Measurements from ENCODE around the gene WDR38.

The WDR38 gene

GRCh38 chr9:124869986-124870560 lies 16.8 kb downstream of the WDR38 start:
- no peak for TF ChIP-seq CTCF (IDR thresholded peaks at IDR 0.05)
- intact Hi-C loops (cut with DNase I; ENCODE audit: low total_unique reads) = loop anchor here (10.0 kb wide), 1 partner anchor 275 kb away; the partner anchor contains the start of gene SCAI
- Histone ChIP-seq H3K4me1 (peaks cover 0 to 61% (median 45%) of the 10 kb centered on the region in 4 donors), H3K9me3 (no peaks in the 10 kb centered on the region), H3K27ac (peak overlapping the region; percentile 87 to 90), H3K36me3 (peaks cover 4 to 18% (median 4%) of the 10 kb centered on the region in 3 donors), H3K4me3 (peak overlapping the region; percentile 80 to 82), H3K27me3 (no peaks in the 10 kb centered on the region)
- DNase-seq = no peak

GRCh38 chr9:124870723-124871122 lies 17.5 kb downstream of the WDR38 start:
- no peaks in the 10 kb centered on the region for H3K9me3 ChIP-seq
- H3K36me3 ChIP-seq = peaks cover 10 to 25% (median 11%) of the 10 kb centered on the region in 3 donors
- peaks cover 0 to 61% (median 45%) of the 10 kb centered on the region in 4 donors for H3K4me1 ChIP-seq
- no peak for TF ChIP-seq CTCF (IDR thresholded peaks at IDR 0.05)
- no peaks in the 10 kb centered on the region for H3K27me3 ChIP-seq
- intact Hi-C loops (cut with DNase I; ENCODE audit: low total_unique reads) = no loop called here
- peak overlapping the region; percentile 43 to 90 for H3K27ac ChIP-seq
- DNase-seq = no peak
- peak overlapping the region in 1 of 2 donors; percentile 82 for H3K4me3 ChIP-seq

- Histone ChIP-seq H3K36me3 (peaks cover 15 to 29% (median 15%) of the 10 kb centered on the region in 3 donors), H3K9me3 (no peaks in the 10 kb centered on the region), H3K4me1 (peaks cover 0 to 61% (median 45%) of the 10 kb centered on the region in 4 donors), H3K4me3 (no peak overlapping the region), H3K27me3 (no peaks in the 10 kb centered on the region), H3K27ac (peak overlapping the region in 1 of 2 donors; percentile 43)
- intact Hi-C loops (cut with DNase I; ENCODE audit: low total_unique reads) = no loop called here
- DNase-seq = no peak
- TF ChIP-seq CTCF (IDR thresholded peaks at IDR 0.05) = no peak
These were observed 17.9 kb downstream of the WDR38 start for GRCh38 chr9:124871156-124871561.

GRCh38 chr9:124873664-124874063 lies 20.4 kb downstream of the WDR38 start:
- intact Hi-C loops (cut with DNase I; ENCODE audit: low total_unique reads) = no loop called here
- TF ChIP-seq CTCF (IDR thresholded peaks at IDR 0.05) = no peak

GRCh38 chr9:124875501-124875900 lies 22.2 kb downstream of the WDR38 start:
- no peak for TF ChIP-seq CTCF (IDR thresholded peaks at IDR 0.05)
- intact Hi-C loops (cut with DNase I; ENCODE audit: low total_unique reads) = no loop called here
- Histone ChIP-seq H3K36me3 (peaks cover 47 to 73% (median 55%) of the 10 kb centered on the region in 3 donors), H3K4me1 (peaks cover 0 to 38% (median 25%) of the 10 kb centered on the region in 4 donors), H3K9me3 (no peaks in the 10 kb centered on the region), H3K27ac (no peak overlapping the region), H3K4me3 (no peak overlapping the region), H3K27me3 (no peaks in the 10 kb centered on the region)
- DNase-seq = no peak

More at GRCh38 chr9:124873664-124874063, 20.4 kb downstream of the WDR38 start:
- H3K4me3 ChIP-seq = no peak overlapping the region
- H3K27ac ChIP-seq = no peak overlapping the region
- no peaks in the 10 kb centered on the region for H3K9me3 ChIP-seq
- DNase-seq = no peak
- H3K4me1 ChIP-seq = peaks cover 0 to 48% (median 35%) of the 10 kb centered on the region in 4 donors
- H3K27me3 ChIP-seq = no peaks in the 10 kb centered on the region
- H3K36me3 ChIP-seq = peaks cover 31 to 54% (median 38%) of the 10 kb centered on the region in 3 donors

Measured in tibial artery (tissue), 4 donors.